Erythroblast (primary cell): ENCODE results near the gene FAM83B.
"Not testable (repeated sequence)": the region's sequence is repeated elsewhere in the genome, so short reads cannot be mapped to it uniquely, and the experiment has no call there.

Experiments
- DNase-seq, 2 experiments: peaks; one replicate each; lab custom pipeline; 2025; lab: John Stamatoyannopoulos, UW
- GATA1 ChIP-seq: IDR thresholded peaks from 2 replicates; pipeline ENCODE4 v1.6.1; 2011; ENCODE audit warnings: low read depth, mild to moderate bottlenecking, control low read depth, low read length, moderate library complexity
- POLR2A ChIP-seq: IDR thresholded peaks from 2 replicates; pipeline ENCODE4 v1.6.1; 2011; ENCODE audit warnings: mild to moderate bottlenecking, low read length

The FAM83B gene

DNA sequence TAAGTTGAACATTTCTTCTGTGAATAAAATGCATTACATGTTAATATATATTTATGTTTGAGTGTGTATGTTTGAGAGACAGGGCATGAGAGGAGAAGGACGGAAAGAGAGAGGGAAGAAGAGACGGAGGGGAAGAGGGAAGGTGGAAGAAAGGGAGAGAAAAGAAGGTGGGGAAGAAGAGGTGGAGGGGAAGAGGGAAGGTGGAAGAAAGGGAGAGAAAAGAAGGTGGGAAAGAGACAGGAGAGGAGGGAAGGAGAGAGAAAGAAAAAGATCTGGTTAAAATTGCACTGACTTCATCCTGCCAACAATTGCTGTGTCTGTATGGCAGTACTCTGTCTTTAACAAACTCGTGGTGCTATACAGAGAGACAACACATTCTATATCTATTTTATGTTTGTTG is 29.0 kb downstream of the FAM83B start:
- TF ChIP-seq POLR2A (no peak), GATA1 (no peak)
- DNase-seq: no peak

DNA sequence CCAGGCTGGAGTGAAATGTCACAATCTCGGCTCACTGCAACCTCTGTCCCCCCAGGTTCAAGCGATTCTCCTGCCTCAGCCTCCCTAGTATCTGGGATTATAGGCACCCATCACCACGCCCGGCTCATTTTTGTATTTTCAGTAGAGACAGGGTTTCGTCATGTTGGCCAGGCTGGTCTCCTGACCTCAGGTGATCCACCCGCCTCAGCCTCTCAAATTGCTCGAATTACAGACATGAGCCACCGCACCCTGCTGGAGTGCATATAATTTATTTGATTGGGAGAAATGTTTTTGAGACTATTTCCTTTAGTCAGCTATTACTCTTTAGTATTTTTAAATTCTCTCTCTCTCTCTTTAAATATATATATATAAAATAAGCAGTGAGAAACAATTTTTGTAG is 29.8 kb downstream of the FAM83B start:
- TF ChIP-seq POLR2A (no peak), GATA1 (no peak)
- no peak for DNase-seq

DNA sequence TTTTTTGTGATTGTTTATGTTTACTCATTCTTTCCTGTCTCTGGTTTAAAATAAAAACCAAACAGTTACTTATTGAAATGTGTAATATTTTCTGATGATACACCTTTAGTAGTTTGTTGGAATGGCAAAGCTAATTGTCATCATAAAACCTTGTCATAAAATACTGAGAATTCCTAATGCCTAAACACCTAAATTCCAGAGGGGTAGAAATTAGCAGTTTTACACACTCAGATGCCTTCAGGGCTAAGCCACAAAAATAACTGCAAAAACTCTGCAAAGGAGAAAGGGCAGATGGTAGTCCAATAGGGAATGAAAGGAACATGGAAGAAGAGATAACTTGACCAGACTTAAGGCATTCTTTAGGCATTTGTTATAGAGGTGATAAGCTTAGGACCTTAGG is 30.3 kb downstream of the FAM83B start:
- no peak for DNase-seq

DNA sequence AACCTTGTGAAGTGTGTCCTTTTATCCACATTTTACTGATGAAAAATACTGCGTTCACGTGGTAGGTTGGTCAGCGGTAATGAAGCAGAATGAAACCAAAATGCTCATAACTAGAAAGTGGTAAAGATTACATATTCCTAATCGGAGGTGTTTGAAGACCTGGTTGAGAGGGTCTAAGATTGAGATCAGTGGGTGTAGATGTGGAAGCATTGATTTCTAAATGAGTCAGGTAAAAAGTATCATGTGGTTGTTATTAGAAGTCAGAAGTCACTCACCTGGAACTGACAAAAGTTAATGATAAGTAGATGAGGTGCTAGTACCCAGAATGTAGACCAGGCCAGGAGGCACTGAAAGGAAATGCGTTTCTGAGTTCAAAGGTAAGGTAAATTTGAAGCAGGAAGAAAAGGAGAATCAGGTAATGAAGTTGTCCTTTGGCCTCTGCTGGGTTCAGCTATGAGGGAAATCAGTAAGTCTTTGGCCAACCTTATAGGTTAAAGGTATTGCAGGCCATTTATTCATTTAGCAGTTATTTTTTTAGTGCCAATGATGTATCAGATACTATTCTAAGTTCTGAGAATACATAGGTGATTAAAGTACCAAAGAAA is 31.2 kb downstream of the FAM83B start:
- DNase-seq: no peak

More for the DNA sequence above, 30.3 kb downstream of the FAM83B start:
- no peak for TF ChIP-seq GATA1
- TF ChIP-seq POLR2A: no peak

DNA sequence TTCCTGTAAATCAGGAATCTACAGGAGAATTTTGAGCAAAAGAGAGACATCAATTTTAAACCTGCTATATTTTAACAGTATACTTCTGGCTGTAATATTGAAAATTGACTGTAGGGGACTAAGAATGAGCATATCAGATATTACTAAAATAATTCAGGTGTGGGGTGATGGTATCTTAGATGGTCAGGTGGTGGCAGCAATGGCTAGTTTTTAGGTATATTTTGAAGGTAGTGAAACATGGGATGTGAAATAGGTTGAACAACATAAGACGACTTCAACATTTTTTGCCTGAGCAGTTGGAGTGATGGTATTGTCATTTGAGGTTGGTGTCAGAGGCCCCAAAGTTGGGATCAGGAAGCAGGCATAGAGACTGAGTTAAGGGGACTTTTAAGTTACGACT is 32.1 kb downstream of the FAM83B start:
- DNase-seq: no peak

More for the DNA sequence above, 31.2 kb downstream of the FAM83B start:
- TF ChIP-seq POLR2A: no peak
- TF ChIP-seq GATA1: no peak

DNA sequence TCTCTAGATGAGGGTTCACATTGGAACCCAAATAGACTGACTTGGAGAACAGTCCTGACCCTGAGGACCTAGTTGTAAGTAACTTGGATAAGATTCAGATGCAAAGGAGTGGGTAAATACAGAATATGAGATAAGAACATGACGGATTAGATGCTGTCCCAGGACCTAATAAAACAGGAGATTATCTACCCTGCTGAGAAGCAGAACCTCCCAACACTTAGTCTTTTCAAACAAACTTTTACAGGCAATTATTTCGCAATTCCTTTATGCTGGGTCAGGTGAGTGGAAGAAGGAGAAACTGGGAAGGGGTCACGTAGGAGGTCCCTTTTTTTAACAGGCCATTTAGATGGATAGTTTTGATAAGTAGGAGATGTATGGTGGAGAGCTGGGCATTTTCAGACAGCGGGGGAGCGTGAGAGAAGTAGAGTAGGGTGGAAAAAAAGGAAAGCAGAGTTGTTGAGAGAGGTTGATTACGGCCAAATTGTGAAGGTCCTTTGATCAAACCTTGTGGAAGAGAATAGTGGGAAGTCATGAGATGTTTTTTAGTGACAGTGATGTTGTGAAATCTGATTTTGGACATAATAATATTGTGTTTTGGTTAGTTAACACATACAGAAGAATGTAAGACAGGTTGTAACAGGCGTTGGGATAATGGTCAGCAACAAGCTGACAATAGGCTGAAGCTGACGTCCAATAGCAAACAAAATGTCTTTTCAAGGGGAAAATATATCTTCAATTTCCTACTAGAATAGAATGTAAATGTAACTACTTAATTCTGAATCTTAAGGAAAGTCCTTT is 32.8 kb downstream of the FAM83B start:
- DNase-seq: no peak
- TF ChIP-seq POLR2A (no peak), GATA1 (no peak)

More for the DNA sequence above, 32.1 kb downstream of the FAM83B start:
- no peak for TF ChIP-seq GATA1
- TF ChIP-seq POLR2A: no peak

DNA sequence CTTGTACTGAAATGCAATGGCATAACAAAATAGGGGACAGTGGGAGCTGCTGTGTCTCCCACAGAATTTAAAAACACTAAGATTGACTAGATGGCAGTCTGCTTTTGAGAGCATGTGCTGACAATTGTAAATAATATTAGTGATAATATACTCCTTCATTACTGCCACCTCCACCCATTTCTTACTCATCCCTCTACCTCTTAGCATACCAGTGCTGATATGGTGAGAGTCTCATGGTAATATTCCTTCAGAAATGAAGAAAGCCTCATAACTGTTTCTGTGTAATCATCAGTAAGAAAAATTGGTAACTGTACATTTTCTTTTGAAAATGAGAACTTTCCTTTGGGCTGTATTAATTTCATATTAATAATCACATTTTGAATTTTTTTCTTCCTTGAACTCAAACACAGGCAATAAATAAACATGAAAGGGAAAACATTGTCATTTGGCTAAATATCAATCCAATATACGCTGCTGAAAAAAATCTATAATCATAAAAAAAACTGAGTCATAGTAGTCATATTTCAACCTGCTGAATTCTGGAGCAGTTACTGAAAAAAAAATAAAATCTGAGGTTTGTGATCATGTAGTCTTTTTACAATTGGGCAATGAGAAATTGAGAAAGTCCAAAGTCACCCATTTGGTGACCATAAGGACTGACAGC is 34.6 kb downstream of the FAM83B start:
- DNase-seq: no peak
- TF ChIP-seq GATA1: no peak
- TF ChIP-seq POLR2A: no peak

DNA sequence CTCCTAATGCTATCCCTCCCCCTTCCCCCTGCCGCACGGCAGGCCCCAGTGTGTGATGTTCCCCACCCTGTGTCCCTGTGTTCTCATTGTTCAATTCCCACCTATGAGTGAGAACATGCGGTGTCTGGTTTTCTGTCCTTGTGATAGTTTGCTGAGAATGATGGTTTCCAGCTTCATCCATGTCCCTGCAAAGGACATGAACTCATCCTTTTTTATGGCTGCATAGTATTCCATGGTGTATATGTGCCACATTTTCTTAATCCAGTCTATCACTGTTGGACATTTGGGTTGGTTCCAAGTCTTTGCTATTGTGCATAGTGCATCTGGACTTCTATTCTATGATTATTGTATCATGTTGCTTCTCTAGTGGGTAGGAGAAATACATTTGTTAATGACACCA is 35.3 kb downstream of the FAM83B start:
- not testable (repeated sequence) for DNase-seq

DNA sequence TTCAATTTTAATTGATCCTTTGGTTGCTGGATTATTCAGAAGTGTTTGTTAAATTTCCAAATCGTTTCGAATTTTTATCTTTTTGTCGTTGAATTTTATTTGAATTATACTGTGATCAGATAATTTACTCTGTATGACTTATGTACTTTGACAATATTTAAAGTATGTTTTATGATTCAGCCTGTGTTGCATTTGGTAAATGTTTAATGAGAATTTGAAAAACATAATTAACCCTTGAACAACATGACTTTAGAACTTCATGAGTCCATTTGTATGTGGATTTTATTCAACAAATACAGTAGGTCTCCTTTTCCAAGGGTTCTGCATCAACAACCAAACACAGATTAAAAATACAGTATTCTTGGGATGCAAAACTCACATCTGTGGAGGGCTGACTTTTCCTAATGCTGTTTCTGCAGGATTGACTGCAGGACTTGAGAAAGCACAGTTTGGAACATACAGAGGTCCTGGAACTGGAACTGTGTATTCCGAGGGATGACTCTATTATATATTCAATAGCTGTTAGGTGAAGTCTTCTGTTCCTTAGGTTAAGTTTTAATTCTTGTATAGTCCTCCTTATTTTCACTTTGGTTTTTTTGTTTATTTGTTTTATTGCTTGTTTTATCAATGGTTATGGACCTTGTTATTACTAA is 40.5 kb downstream of the FAM83B start:
- DNase-seq: no peak
- no peak for TF ChIP-seq GATA1
- TF ChIP-seq POLR2A: no peak

DNA sequence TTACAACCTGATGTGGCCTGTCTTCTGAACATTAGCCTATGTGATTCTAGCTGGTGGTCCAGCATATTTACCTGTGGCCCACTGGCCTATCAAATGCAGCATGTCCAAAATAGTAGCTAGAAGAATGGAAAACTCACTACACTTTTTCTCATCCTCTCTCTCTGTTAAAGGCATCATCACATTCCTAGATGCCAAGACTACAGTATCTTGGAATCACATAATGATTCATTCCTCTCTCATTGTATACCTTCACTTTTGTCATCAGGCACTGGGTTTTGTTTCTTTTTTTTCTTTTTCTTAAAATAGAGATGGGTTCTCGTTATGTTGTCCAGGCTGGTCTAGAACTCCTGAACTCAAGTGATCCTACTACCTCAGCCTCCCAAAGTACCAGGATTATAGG is 45.0 kb downstream of the FAM83B start:
- no peak for DNase-seq
- TF ChIP-seq GATA1: no peak
- TF ChIP-seq POLR2A: no peak

DNA sequence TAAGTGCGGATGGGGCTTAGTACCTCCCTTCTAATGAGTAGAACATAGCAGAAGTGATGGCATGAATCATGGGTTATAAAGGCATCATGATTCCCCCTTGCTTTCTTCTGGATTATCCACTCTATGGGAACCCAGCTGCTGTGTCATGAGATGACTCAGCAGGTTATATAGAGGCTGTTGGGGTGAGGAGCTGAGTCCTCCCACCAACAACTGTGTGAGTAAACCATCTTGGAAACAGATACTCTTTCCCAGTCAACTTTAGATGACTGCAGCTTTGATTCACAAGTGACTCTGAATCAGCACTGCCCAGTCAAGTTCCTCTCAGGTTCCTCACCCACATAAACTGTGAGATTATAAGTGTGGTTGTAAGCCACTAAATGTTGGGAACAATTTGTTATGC is 46.3 kb downstream of the FAM83B start:
- peak in 1 of 2 experiments; percentile 7 for DNase-seq
- no peak for TF ChIP-seq GATA1
- no peak for TF ChIP-seq POLR2A

DNA sequence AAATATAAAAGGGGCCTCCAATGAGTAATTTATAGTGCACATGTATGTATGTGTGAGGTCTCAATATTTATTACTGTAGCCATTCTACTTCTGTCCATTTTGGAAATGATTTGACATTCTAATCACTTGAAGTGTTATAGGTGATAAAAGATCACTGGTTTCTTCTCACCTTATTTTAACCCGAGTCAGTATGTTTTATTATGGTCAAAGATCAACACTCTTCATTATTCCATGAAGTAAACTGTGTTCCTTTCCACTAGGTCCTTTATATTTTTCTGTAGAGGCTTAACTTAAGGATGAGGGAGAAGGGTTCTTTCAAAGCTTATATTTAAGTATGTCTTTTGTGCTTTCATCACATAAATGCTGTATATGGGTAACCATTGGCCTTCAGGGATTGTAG is 47.2 kb downstream of the FAM83B start:
- DNase-seq: no peak
- TF ChIP-seq GATA1 (no peak), POLR2A (no peak)

DNA sequence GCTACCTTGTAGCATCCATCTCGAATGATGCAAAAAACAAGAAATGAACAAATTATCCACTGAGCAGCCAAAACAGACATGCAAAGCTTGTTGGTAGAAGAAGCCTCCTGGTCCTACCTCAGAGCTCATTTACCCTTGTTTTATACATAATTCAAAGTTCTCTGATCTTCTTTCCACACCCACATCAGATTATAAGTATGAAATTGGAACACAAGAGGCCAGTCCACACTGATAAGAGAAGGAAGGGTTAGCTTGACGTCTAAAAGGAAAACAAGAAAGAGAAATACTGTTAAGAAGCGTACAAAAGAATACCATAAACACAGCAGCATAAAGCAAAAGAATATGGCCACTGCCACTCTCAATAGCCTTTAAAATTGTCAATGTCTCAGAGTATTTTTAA is 49.7 kb downstream of the FAM83B start:
- no peak for DNase-seq
- TF ChIP-seq GATA1: no peak
- TF ChIP-seq POLR2A: no peak

DNA sequence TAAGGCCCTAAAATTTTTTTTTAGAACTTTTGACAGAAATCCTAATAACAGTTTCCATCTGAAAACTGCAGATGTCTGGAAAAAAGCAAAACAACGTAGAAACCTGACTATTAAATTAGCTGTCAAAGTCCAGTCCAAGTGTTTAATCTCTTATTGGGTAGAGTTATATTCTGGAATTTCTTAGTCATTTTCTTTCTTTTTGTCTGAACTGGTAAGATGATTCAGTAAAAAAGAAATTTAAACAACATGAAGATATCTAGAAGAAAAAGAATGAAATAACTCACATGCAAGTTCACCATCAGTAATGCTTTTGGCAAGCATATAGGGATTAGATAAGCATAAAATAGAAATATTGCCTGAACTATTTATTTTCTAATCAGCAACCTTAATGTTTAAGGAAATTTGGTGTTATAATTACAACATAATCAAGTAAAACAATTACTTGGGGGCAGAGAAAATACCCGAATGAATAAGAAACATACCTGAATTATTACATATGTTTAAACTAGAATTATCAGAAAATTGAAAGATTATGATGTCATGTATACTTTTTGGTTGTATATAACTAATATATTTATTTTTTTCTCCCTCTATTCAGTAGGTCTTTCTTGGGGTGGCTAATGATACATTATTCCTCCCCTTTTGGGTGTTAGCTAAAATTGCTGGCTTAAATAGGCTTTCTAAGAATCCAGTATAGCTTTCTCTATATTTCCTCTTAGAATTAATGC is 51.1 kb downstream of the FAM83B start:
- no peak for DNase-seq

More for the DNA sequence above, 51.1 kb downstream of the FAM83B start:
- no peak for TF ChIP-seq GATA1
- TF ChIP-seq POLR2A: no peak
